SW 1271 (cell line): ENCODE results near the gene MED12L.
A peak's percentile ranks its signal among the peaks of the same experiment; 100 is the strongest.
"Not testable (repeated sequence)": the region's sequence is repeated elsewhere in the genome, so short reads cannot be mapped to it uniquely, and the experiment has no call there.

ENCODE experiments used
- DNase-seq, 2 experiments: peaks; one replicate each; lab custom pipeline; 2025; lab: John Stamatoyannopoulos, UW

MED12L gene

DNA sequence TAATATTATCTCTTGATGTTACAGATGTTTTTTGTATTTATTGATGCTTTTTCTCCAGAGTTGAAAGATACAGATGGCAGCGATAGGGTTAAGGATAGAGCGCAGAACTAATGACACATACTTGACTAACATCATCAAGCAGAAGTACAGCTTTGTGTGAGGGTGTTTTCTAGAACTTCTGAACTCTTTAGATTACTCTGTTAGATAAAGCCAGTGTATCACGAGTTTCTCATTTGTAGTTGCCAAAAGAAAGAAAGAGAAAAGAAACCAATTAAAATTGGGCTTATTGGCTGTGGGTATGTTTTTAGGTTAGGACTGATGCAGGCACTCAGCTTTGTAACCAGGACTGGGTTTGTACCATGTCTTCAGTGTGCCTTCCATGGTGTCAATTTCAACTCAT lies 124.2 kb downstream of the MED12L start:
- DNase-seq = no peak

- no peak for DNase-seq
These were observed 125.4 kb downstream of the MED12L start for GRCh38 chr3:151210676-151211381.

DNA sequence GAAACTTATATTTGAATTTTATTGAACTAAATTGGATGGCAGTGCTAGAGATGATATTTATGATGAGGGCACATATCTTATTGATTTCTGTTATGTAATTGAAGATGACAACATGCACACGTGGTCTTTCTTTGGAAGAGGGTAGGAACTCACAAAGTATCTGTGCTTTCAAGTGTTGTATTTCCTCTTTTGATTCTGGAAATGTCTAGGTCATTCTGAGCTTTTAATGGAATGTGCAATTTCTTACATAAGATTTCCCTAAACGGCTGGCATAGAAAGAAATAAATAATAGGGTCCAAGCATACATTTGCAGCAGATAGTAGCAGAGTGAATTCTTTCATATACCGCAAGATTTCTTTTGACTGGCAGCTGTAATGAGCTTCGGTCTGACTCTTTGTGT lies 127.7 kb downstream of the MED12L start:
- no peak for DNase-seq

GRCh38 chr3:151213881-151214280 lies 128.4 kb downstream of the MED12L start:
- no peak for DNase-seq

DNA sequence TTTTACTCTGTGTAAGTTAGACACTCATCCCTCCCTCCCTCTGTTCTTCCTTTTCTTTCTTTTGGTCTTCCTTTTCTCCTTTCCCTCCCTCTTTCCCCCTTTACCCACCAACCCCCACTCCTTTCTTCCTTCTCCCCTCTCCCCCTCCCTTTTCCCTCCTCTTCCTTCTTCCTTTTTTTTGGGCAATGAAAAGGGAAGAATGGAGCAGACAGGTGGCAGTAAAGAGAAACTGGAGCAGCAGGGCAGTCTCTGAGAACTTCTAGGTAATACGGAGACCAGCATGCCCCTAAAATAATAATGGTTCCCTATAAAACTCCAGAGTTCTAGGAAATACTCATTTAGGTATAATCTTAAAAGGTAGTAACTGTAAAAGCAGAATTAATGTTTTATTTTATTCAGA lies 129.0 kb downstream of the MED12L start:
- DNase-seq = no peak

DNA sequence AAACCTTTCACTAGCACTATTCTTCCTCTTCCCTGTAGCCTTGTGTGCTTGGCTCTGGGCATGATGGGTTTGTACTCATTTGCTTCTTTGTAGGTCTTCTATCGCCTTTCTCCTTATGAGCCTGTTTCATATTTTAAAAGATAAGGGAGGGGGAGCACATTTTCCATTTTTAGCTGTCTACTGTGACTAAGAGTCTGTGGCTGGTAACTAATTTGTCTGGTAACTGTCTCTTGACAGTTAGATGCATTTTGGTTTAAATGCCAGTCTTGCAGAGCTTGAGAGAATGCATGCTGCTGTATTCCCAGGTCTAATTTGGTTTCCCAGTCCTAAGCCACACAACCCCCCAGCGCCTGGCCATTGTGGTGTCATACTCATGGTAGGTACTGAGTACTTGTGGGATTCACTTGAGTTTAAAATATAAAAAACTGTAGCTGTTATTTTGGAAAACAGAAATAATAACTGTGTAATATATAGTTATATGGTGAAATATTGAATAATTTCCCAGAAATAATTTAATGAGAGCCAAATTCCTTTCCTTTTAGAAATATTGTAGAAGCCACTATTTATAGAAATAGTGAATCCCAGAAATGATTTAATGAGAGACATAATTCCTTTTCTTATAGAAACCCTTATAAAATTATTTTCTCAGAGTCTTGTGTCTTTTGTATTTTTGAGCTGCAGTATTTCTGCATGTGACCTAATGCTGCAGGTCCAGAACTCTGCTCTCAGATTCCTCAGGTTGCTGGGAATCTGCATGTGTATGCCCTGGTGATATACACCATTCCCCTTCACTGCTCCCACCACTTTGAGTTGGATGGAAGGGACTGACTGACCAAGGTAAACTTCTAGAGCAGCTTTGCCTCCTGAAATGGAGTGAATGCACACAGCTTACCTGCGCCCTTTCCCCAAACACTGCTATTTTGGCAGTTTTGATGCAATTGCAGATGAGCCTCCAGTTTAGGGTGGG lies 131.5 kb downstream of the MED12L start:
- no peak for DNase-seq

DNA sequence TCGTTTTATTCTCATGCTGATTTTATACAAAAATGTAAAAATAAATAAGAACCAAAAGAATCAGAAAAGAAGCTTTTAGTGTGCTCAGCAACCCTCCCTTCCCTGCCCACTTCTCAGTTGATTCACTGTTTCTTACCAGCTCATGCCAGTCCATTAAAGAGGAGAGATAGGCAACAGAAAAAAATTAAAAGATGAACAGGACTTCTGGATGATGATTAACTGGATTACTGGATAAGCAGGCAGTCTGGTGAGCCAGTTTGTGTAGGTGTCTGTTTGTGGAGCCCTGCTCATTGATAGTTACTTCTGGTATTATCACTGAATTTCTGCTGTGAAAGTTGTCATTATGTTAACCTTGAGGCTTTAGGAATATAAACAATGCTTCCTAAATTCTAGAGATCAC lies 132.7 kb downstream of the MED12L start:
- DNase-seq = no peak

GRCh38 chr3:151219056-151219455 lies 133.6 kb downstream of the MED12L start:
- peak; percentile 13 to 41 for DNase-seq

DNA sequence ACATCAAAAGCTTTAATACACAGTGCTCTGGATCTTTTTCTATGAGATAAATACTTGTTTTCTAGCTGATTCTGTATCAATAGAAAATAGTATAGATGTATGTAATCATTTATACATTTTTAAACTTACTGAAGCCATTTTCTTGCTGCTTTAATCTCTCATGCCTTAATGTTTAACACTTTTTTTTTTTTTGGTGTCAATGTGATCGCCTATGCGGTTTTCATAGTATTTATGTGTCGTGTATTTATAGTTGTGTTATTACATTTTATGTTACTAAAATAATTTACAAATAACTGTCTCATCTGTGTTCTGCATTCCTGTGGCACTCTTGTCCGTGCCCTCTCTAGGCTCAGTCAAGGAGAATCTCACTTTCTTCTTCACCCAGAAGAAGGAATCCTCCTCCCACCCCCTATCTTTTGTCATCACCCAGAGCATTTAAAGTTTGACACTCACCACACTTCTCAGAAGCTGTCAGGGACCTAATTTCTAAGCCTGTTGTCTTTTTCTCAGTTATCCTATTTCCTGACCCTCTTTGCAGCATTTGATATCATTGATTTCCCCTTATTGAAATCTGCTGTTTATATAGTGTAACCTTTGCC lies 138.9 kb downstream of the MED12L start:
- no peak for DNase-seq

DNA sequence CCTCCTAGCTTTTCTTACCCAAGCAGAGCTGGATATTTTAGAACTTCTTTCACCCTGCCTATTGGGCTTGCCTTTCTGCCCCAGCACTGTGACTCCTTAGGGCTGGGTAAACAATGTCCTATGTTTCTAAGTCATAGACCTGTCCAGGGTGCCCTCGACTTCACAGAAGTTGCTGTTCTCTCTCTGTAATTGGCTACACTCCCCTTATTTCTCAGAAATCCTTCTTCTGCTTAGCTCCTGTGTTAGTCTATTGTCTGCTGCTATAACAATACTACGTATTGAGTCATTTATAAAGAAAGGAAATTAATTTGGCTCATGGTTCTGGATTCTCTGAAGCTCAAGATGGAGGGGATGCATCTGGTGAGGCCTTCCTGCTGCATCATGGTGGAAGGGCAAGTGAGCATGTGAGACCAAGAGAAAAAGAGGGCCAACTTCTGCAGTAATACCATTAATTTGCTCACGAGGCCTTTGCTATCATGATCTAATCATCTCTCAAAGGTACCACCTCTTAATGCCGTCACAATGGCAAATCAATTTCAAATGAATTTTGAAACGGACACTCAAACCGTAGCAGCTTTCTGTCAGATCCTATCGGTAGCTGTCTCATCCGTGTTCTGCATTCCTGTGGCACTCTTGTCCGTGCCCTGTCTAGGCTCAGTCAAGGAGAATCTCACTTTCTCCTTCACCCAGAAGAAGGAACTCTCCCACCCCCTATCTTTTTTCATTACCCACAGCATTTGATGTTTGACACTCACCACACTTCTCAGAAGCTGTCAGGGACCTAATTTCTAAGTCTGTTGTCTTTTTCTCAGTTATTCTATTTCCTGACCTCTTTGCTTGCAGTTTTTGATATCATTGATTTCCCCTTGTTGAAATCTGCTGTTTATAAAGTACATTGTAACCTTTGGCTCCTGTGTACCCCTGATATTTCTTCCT lies 139.8 kb downstream of the MED12L start:
- DNase-seq = no peak

- no peak for DNase-seq
These were observed 140.7 kb downstream of the MED12L start for GRCh38 chr3:151226088-151226563.

GRCh38 chr3:151226825-151227224 lies 141.4 kb downstream of the MED12L start:
- no peak for DNase-seq

GRCh38 chr3:151227266-151227806 lies 141.9 kb downstream of the MED12L start:
- no peak for DNase-seq

GRCh38 chr3:151227807-151228665 lies 142.6 kb downstream of the MED12L start:
- peak; percentile 21 to 67 for DNase-seq

DNA sequence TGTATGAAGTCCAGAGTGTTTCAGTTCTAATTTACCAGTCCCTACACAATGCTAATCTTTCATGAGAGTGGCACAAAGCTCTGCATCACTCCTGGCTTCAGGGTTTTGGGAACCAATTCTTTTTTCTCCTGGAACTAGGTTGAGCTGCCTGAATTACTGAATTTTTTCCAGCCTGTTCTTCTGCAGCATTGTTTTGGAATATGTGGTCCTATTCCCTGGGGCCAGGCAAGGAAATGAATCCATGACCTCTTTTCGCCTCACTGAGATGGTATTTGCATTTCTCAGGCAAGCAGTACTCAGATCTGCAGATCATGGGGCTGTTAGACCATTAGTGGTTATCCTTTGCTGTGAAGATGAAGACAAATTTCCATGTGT lies 143.2 kb downstream of the MED12L start:
- DNase-seq = peak in 1 of 2 experiments; percentile 28

DNA sequence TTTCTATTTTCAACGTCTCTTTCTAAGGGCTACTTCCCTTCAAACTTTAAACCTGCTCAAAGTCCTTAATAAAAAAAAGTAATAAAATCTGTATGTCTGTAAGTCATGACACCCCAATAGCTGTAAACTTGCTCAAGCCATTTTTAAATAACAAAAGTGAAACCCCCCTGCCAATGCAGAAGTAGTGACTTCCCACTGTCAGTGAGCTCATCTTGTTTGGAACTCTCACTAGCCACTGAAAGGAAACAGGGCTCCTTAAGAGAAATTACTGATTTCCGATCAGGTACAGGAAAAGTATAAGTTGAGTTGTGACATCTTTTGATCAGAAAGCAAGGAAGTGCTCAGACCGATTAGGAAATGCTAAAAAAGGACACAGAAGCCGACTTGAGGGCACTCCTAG lies 145.2 kb downstream of the MED12L start:
- DNase-seq = no peak

DNA sequence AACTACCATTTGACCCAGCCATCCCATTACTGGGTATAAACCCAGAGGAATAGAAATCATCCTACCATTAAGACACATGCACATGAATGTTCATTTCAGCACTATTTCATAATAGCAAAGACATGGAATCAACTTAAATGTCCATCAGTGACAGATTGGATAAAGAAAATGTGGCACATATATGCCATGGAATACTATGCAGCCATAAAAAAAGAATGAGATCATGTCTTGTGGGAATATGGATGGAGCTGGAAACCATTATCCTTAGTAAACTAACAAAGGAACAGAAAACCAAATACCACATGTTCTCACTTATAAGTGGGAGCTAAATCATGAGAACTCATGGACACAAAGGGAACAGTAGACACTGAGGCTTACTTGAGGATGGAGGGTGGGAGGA lies 146.9 kb downstream of the MED12L start:
- DNase-seq = not testable (repeated sequence)

DNA sequence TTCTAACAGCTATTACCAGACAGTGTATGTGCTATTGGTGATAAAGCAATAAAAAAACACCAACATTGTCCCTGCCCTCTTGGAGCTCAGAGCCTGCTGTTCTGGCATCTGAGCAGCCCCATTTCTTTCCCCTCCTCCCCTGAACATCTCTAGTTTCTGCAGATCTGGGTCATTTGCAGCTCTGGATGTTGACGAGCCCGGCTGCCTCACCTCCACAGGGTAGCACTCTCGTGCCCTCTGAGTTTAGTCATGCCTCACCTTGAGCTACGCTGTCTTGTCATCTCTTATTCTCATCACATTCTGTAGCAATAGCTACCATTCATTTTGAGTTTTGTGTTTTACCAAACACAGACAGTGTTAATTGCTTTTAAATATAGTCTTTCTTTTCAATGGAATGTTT lies 147.5 kb downstream of the MED12L start:
- DNase-seq = no peak

GRCh38 chr3:151234825-151235224 lies 149.4 kb downstream of the MED12L start:
- no peak for DNase-seq

GRCh38 chr3:151236316-151236715 lies 150.9 kb downstream of the MED12L start:
- DNase-seq = no peak
